GM21381 (cell line): ENCODE measurements around the gene FGF12.
"Not testable (repeated sequence)": the region's sequence is repeated elsewhere in the genome, so short reads cannot be mapped to it uniquely, and the experiment has no call there.

ENCODE experiments used
- ATAC-seq: cut with Tn5 transposase; IDR thresholded peaks from one replicate; pipeline ENCODE4 v1.9.1; 2021; ENCODE audit warnings: mild to moderate bottlenecking, moderate library complexity; ENCODE audit not compliant: unreplicated experiment

The FGF12 gene

DNA sequence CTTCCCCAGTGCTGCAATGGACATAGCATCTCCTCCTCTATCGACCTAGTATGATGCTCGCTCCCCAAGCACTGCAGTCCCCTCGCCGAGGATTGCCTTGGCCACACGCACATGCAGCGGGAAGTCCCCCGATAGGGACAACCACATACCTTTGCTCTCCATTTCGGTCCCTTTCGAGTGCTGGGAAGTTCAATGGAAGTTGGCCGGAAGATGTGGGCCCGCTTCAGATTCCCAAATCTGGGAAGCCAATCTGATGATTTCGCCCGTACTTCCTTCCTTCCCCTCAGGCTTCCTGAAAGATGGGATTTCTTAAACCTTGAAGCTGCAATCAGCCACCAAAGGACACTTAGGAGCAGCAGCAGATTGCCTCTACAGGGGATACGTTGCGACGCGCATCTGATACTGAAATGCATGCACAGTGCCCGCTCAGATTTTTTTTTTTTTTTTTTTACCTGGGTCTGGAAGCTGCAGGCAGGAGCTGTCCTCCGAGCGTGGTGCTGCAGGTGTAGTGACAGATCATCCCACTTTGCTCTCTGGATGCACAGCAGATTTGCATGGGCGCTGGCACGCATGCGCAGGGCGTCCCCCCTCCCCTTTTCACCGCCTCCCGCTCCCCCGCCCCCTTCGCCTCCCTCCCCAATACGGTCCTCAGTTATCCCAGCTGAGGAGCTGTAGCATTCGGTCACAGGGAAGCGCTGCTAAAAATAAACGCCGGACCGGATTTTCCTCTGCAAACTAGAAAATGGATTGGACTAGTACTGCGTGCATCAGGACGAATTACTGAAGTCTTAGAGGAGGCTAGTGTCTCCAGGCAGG is at the start of gene FGF12:
Gene FGF12, minus strand, starts transcription at position 510 of the 816 bp plus-strand sequence.
- no peak for ATAC-seq

DNA sequence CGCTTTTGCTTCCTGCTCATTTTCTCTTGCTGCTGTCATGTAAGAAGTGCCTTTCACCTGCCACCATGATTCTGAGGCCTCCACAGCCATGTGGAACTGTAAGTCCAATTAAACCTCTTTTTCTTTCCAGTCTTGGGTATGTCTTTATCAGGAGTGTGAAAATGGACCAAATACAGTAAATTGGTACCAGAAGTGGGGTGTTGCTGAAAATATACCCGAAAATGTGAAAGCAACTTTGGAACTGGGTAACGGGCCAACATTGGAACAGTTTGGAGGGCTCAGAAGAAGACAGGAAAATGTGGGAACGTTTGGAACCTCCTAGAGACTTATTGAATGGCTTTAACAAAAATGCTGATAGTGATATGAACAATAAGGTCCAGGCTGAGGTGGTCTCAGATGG is 47.0 kb upstream of the FGF12 start:
- not testable (repeated sequence) for ATAC-seq

DNA sequence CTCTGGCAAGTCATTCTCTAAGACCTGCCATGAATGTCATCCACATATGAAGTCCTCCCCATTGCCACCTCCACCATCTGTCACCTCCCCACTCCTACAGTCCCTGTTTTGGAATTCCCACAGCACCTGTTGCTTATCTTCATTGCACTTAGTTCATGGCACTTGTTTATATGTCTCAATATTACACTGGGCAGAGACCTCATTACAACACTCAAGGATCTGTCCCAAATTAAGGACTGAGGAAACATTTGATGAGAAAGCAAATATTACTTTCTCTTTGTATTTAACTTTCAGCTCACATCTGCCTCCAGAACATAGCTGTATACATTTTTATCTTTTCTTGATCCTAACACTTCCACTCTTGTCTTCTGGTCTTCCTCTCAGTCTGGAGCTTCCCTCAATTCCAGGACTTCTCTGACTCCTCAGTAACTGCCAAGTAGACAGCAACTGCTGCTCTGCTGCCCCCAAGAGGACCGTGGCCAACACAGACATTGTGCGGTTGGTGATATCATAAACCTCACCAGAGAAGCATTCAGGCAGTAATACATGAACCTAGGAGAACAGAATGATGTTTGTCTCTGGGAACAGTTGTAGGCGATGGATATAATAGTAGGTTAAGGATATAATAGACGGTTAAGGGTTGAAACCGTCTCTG is 45.0 kb upstream of the FGF12 start:
- ATAC-seq: no peak

DNA sequence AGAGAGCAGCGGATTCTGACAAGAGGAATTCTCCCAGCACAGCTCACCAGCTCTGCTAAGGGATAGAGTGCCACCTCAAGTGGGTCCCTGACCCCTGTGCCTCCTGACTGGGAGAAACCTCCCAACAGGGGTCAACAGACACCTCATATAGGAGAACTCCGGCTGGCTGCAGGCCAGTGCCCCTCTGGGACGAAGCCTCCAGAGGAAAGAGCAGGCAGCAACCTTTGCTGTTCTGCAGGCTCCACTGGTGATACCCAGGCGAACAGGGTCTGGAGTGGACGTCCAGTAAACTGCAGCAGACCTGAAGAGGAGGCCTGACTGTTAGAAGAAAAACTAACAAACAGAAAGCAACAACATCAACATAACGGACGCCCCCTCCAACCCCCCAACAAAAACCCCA is 31.3 kb upstream of the FGF12 start:
- no peak for ATAC-seq

DNA sequence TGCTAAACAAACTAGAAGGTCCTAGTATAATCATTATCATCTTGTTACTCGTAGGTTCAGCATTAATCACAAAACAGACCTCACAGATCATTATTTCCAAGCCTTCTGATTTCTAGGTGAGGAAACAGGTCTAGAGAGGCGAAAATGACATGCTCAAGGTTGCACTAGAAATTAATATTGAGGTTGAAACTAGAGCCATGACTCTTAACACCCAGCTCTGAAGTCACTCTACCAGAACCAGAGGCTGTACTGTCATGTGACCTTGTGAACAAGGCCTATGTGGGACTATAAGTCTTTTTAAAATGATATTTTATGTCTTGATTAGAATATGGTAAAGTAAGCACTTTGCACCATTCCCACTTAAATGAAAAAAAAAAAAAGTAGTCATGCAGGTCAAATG is 23.8 kb upstream of the FGF12 start:
- no peak for ATAC-seq

DNA sequence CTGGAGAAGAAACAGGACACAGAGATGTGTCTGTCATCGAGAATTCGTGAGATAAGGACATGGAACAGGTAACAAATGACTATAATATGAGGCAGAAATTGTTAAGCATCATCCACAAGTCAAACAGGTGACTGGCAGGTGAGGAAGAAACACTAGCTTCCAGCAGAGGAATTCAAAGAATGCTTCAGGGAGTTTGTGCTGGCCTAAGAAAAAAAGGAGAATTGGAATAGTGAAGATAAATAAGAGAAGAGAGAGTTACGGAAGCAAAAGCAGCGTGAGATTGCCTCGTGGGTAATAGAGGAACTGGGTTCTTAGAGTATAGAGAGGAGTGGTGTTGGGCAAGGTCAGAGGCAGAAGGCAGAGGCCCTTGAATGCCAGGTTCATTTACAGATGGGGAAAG is 22.9 kb upstream of the FGF12 start:
- ATAC-seq: no peak

DNA sequence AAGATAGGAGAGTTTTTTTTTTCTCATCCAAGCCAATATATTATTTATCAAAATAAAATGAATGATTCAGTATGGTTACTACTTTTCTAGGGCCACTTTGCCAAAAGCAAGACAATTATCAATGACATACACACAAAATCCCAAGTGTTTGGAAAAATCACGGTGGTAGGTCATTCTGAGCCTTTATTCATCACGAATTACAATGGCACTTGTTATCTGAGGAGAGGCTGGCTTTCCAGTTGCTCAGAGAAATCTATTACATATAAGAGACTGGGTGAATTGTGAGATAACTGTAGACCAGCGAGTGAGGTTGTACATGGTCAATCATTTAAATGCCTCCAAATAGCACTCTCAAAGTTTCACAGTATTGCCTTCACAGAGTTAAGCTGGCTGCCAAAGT is 20.4 kb upstream of the FGF12 start:
- no peak for ATAC-seq

DNA sequence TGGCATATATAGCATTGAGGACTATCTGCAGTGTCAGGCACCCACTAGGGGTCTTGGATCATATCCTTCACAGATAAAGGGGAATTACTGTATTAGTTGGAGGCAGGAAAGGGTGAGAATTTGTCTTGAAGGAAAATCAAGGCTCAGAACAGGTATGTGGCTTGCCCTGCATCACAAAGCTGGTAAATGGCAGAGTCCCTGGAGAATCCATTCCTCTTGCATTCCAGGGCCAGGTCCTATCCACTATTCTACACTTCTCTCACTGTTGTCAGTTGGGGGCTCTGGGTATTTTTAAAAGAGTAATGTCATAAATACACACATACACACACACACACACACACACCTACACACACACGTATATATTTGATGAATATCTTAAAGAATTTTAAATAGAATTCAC is 19.8 kb upstream of the FGF12 start:
- no peak for ATAC-seq

DNA sequence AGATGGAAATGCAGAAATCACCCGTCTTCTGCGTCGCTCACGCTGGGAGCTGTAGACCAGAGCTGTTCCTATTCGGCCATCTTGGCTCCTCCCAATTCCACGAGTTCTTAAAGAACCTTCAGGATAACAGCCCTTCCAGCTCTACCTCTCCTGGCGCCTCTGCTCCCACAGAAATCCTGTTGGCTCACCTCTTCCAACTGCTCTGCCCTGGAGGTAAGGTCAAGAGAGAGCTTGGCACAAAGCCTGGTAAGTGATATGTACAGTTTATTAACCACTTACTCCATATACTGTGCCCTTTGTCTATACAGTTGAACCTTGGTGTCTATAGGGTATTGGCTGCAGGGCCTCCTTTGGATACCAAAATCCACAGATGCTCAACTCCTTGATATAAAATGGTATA is 17.8 kb upstream of the FGF12 start:
- ATAC-seq: no peak

DNA sequence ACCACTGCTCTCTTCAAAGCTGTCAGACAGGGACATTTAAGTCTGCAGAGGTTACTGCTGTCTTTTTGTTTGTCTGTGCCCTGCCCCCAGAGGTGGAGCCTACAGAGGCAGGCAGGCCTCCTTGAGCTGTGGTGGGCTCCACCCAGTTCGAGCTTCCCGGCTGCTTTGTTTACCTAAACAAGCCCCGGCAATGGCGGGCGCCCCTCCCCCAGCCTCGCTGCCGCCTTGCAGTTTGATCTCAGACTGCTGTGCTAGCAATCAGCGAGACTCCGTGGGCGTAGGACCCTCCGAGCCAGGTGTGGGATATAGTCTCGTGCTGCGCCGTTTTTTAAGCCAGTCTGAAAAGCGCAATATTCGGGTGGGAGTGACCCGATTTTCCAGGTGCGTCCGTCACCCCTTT is 17.3 kb upstream of the FGF12 start:
- ATAC-seq: not testable (repeated sequence)

DNA sequence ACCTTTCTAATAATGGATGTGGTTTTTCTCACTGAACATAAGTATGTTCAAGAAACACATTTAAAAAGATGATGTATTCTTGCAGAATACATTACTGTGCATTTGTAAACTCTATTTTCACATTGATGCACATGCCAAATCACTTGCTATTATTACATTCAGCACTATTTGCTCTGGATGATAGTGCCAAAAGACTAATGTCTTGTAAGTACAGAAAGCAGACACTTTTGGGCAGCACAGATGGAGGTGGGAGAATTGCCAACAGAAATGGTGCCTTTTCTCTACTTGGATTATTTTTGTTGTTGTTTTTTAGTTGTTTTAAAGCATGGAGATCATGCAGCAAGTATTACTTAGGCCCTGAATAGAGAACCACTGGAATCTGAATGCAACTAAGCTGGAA is 10.2 kb upstream of the FGF12 start:
- no peak for ATAC-seq

DNA sequence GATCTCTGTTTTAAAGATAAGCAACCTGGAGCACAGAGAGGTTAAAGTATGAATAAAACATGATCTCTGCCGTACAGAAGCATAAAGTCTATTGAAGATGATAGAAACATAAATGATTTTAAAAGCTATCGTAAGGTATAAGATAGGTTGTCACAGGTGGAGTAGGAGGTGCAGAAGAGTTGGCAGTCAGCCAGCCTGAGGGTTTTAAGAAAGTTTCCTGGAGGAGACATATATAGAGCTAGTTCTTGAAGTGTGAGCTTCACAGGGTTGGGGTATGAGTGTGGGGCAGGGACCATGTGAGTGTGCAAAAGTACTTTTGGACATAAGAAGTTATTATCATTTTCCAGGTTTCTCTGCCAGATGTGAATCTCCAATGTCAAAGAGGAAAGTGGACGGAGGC is 3.9 kb upstream of the FGF12 start:
- ATAC-seq: no peak

DNA sequence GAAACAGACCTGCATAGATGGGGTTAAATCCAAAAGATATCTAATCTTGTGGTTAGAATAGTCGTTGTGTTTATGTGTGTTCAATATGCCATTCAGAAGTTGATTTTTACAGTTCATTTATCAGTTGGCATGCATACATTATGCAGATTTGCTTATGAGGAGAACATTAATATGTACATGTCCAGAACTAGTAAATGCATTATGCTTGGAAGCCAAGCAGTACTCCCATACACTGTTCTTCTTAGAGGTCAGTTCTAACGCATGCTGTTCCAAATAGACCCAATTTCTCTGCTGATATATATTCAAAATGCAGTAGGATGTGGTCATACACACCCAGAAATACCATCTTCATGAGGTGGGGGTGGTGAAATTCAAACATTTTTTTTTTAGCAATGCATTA is 956 bp downstream of the FGF12 start:
- ATAC-seq: no peak

DNA sequence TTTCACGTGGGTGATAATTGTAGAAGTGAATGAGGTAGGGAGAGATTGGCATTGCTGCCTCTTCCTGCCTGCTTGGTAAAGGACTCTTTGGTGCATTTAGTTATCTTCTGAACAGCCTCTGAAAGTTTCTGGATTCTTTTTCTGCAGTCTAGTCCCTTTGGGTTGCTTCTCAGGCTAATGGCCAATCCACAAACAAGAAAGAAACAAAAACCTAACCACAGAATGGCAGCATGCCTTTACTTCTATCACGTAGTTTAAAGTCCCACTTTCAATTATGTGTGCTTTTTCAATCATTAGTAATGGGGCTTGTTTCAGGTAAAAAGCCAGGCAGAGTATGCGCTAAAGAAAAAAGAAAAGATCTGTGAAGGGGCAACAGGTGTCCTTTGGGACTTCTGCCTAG is 7.4 kb downstream of the FGF12 start:
- no peak for ATAC-seq

DNA sequence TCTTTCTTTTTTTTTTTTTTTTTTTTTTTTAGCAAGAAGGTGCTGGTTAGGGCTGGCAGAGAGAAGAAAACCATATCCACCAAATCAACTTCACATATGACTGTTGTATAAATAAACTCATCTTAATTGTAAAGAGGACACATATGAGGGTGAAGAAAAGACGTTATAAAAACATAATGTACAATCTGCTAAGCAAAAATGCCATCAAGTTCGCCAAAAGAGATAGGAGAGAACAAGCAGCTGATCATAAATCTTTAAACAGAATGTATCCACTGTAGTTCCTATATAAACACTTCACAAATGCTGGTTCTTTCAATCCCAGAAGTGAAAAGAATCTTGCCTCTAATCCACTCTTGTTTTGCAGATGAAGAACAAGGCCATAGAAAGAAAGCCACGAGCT is 9.2 kb downstream of the FGF12 start:
- ATAC-seq: no peak

DNA sequence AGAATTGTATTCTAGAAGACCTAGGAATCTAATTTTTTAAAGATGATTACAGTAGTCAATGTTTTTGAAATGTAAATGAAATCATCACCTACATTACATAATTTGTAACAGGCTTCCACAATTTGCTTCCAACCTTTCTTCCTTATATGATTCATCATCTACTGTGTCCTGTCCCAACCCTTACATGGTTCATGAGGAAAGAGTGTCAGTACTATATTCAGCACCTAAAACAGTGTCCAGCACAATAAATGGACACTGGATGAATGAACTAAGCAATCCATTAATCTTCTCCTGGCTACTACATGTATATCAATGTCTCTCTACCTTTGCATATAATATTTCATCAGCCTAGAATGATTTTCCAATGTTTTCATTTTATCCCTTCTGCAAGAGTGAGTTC is 12.2 kb downstream of the FGF12 start:
- no peak for ATAC-seq

DNA sequence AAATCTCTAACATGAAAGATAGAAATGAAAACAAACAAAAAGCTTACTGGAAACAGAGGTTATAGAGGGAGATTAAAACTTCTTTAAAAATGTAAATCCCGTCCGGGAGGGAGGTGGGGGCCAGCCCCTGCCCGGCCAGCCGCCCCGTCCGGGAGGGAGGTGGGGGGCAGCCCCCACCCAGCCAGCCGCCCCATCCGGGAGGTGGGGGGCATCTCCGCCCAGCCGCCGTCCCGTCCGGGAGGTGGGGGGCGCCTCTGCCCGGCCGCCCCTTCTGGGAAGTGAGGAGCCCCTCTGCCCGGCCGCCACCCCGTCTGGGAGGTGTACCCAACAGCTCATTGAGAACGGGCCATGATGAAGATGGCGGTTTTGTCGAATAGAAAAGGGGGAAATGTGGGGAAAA is 16.2 kb downstream of the FGF12 start:
- ATAC-seq: not testable (repeated sequence)

DNA sequence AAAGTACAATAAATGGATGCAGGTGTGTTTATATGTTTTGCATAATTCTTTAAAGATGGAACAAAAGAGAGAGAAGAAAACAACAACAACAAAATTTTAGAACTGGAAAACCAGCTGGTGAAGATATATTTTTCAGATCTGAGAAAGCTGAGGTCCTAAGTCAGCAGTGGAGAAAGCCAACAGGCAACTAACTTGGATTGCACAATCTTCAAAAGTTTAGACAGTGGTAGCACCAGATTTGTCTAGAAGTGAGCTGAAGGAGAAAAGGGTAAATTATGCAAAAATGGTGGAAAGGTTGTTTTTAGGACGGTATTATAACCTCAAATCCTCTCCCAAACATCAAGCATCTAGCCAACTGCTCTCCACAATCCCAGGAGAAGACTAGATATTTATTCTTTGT is 17.0 kb downstream of the FGF12 start:
- ATAC-seq: no peak

DNA sequence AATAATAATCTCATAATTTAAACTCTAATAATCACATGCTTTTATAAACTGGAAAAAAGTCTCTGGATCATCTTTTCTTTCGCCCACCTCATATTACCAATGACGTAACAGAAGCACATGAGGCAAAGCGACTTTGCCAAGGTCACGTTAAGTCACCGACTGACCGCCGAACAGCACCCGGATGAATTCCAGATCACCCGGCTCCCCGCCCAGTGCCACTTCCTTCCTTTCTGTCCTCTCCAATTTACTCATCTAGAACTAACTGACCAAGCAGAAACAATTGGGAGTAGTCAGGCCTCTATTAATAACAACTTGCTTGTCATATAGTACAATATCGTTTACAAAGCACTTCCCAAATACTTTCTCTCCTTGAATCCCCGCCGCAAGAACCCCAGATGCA is 21.1 kb downstream of the FGF12 start:
- no peak for ATAC-seq

DNA sequence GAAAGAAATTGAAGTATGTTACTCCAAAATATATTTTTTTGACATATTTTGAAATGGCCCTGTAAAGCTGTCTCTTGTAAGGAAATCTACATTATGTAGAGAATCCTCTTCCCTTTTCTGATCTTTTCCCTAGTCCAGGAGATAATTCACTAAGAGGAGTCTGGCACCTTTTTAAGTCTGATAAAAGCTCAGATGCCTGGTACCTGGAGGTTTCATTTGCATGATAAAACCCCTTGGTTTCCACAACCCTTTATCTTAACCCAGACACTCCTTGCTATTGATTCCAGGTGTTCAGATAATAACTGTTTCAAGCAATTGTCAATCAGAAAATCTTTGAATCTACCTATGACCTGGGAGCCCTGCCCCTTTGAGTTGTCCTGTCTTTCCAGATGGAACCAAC is 26.5 kb downstream of the FGF12 start:
- ATAC-seq: no peak

DNA sequence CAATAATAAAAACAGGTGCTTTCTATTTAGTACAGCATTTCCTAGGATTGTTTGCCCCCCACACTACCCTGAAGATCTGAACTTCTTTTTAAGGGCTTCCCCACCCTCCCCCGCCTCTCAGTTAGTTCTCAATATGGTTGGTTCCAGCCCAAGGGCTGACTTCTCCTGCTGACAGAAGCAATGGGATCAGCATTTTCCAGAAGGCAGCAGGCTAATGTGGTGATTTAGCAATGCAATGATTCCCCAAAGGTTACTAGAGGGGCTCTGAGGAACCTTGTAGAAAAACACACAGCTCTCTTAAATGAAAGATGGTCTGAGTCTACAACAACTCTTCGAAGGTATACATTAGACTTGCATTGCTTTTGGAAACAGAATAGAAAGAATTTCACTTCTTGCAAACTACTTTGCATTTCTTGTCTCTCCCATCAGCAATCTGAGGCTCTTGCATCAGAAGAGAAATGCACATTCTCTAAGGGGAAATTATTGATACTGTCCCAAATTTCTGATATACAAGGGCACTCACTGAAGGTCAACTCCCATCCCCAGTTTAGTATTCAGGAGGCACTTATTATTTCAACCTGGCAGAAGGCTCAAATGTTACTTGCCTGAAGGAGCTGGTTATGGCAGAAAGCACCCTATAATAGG is 30.3 kb downstream of the FGF12 start:
- no peak for ATAC-seq

DNA sequence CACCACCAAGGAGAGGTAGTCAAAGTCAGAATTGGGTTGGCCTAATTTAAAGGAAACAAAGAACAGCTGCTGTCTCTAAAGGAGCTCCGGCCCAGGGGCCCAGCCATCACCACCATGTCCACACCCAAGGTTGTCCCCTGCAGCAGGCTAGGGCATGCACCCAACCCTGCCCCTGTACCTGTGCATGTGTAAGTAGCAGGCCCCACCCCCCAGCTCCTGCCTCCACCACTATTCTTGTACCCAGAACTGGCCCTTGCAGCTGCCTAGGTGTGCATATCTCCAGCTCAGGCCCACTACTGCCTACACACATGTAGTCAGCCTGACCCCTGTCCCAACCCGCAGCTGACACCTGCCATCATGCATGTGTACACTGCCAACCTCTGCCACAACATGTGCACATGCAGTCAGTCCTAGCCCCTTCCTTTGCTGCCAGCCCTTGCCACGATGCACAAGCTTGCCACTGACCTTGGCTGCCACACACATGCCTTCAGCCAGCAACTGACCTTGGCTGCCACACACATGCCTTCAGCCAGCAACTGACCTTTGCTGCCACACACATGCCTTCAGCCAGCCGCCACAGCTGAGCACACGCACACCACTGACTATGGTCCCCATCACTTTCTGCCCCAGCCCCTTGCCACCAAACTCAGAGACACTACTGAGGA is 39.7 kb downstream of the FGF12 start:
- ATAC-seq: no peak
